HL-60/S4 (cell line): ENCODE measurements around the gene CCR2.
"Not testable (repeated sequence)": the region's sequence is repeated elsewhere in the genome, so short reads cannot be mapped to it uniquely, and the experiment has no call there.

ENCODE experiments used
- in situ Hi-C: fragments of 300-500 bp; cut with MboI; formaldehyde crosslinking; loops from 2 replicates; pipeline ENCODE4 v1.14.3; 2022; ENCODE audit warnings: low sequenced_read_pairs

Gene CCR2

DNA sequence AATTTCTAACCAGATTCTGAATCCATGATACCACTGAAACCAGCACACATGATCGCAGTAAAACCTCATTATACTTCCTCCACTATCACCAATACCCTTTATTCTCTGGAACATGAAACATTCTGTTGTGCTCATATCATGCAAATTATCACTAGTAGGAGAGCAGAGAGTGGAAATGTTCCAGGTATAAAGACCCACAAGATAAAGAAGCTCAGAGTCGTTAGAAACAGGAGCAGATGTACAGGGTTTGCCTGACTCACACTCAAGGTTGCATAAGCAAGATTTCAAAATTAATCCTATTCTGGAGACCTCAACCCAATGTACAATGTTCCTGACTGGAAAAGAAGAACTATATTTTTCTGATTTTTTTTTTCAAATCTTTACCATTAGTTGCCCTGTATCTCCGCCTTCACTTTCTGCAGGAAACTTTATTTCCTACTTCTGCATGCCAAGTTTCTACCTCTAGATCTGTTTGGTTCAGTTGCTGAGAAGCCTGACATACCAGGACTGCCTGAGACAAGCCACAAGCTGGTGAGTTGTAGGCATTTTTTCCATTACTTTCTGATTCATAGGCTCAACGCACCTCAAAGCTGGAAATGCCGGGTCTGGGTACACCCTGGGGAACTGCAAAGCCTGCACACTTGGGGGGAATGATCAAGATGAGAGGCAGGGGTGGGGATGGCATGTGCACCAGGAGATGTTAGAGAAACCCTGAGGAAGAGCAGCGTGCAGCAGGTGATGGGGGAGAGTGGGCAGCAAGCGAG lies at the start of gene CCR2:
Gene CCR2, plus strand, starts transcription at position 465 of the 764 bp plus-strand sequence. CDS start 3,417 bp downstream, outside the sequence.
- in situ Hi-C loops = no loop called here

DNA sequence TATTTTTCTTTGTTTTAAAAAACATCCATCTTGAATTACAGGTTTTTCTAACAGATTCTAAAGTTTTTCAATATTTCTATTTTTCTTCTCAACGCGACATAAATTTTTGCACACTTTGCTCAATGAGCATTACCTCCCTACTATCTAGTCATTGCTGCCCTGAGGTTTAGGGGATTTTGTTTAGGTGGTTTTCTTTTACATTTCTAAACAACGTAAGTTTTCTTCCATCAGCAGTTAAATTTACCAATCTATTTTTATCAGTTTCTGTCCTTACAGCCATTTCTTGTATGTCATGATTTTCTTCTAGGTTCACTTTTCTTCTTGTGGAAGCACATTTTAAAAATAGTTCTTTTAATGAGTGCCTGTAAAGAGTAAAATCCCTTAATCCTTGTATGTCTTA lies 49.2 kb upstream of the CCR2 start:
- in situ Hi-C loops = no loop called here

DNA sequence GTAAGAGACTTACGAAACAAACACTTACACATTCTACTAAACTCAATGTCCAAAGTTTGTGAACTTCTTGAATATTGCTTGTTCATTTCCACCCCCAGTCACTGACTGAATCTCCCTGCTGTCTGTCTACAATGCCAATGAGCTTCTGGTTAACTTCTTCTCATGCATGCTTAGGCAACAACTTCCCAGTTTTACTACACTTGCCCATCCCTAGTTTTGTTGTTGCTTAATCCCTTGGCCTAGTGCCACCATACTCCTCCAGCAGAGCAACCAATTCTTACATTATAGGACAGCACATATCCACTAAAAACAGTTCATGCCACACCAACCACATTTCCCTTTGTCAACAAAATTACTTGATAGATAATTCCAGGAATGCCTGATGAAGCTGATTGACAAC lies 40.9 kb upstream of the CCR2 start:
- in situ Hi-C loops = no loop called here

DNA sequence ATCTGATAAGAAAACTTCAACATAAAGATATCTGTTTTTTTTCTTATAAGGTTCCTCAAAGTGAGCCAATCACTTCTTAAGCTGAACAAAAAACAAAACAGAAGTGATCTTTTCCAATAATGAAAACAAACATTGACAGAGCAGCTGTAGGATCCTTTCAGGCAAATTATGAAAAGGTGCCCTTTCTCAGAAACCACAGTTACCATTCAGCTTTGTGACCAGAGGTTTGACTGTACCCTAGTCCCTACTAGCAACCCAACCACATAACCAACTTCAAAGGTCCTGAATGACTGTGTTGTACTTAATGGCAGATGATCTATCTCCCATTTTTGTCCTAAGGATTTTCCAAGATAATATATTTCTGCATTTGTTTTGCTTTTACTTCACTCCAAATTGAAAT lies 39.4 kb upstream of the CCR2 start:
- in situ Hi-C loops = no loop called here

DNA sequence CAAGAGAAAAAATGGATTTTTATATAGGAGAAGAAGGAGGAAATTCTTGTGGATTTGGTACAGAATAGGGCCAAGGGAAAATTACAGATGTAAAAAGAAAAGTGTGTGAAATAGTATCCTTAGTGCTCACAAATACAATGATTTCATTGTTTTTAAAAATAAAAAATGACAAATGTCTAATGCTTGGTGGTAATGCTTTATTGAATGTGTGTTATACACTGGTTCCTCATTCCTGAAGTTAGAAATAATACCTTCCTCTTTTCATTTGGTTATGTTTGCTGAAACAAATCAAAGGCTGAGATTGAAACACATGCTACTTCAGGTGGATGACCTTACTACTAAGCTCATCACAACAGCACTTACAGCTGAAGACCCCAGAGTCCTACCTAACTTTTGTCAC lies 37.7 kb upstream of the CCR2 start:
- in situ Hi-C loops = no loop called here

DNA sequence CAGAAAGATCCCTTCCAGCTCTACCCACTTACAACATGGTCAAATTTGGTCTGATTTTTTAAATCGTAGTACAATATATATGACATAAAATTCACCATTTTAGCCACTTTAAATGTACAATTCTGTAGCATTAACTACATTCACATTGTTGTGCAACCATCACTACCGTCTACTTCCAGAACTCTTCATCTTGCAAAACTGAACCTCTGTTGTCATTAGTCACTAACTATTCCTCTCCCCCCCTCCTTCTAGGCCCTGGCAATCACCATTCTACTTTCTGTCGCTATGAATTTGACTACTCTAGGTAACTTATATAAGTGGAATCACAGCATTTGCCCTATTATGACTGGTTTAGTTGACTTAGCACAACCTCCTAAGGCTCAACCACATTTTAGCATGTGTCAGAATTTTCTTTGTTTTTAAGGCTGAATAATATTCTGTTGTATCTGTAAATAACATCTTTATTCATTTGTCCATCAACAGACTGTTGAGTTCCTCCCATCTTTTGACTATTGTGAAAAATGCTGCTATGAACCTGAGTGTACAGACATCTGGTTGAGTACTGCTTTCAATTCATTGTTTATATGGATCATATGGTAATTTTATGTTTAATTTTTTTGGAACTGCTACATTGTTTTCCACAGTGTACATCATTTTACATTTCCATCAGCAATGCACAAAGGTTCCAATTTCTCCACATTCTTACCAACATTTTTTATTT lies 35.5 kb upstream of the CCR2 start:
- in situ Hi-C loops = no loop called here

DNA sequence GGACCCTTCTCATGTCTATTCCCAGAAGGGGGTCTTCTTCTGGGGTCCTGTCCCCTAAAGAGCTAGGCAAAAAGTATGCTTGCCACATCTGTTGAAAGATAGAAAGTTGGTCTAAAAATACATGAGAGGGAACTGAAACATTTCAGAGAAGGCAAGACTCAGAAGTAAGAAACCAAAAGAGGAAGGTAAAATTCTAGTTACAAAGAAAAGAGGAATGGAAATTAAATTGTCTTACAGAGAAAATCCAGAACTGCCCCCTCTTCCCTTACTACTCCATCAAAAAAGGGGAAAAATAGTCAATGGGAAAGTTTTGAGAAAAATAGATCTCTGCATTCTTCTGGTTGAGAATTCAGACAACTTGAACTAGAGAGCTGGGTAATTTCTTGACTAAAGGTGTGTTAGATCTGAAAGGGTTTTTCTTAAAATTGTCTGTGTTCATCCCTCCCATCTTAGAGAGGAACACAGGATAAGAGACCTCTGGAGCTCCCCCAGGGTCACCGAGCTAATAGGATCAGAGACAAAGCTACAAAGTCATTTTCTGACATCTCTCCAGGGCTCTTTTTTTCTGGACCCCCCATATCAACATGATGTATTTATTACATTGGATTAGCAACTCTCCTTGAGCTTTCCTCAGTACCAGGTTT lies 32.3 kb upstream of the CCR2 start:
- in situ Hi-C loops = no loop called here

- in situ Hi-C loops = no loop called here
These were observed 29.9 kb upstream of the CCR2 start for GRCh38 chr3:46324036-46324435.

- in situ Hi-C loops = no loop called here
These were observed 28.1 kb upstream of the CCR2 start for GRCh38 chr3:46325645-46326300.

DNA sequence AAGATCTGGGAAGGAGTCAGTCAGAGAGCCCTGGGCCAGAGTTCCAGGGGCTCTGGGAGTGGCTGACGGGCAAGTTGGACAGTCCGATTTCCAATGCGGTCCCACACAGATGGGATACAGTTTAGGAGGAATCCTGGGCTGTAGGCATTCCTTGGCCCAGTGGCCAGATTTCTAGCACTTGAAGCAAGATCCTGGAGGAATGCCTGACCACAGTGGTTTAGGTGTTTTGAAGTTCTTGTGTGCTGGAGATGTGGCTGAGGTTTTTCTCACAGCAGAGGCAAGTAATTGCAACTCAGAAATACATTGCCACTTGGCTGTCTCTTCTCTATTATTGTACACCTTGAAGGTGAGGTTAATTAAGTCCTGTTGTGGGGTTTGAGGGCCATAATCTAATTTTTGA lies 23.2 kb upstream of the CCR2 start:
- in situ Hi-C loops = not testable (repeated sequence)

- in situ Hi-C loops = no loop called here
These were observed 19.0 kb upstream of the CCR2 start for GRCh38 chr3:46334741-46335478.

- in situ Hi-C loops = no loop called here
These were observed 18.4 kb upstream of the CCR2 start for GRCh38 chr3:46335541-46335940.

DNA sequence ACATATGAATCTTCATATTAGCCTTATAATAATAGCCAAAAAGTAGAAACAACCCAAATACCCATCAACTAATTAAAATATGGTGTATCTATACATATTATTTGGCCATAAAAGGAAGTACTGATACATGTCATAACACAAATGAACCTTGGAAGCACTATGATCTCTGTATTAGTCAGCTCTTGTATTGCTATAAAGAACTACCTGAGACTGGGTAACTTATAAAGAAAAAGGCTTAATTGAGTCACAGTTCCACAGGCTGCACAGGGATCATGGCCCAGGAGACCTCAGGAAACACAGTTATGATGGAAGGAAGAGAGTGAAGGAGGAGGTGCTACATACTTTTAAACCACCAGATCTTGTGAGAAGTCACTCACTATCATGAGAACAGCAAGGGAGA lies 16.0 kb upstream of the CCR2 start:
- in situ Hi-C loops = no loop called here

- in situ Hi-C loops = no loop called here
These were observed 15.1 kb upstream of the CCR2 start for GRCh38 chr3:46338840-46339239.

GRCh38 chr3:46344476-46344875 lies 9.4 kb upstream of the CCR2 start:
- in situ Hi-C loops = no loop called here

GRCh38 chr3:46348823-46349482 lies 5.0 kb upstream of the CCR2 start:
- in situ Hi-C loops = no loop called here

GRCh38 chr3:46349484-46350261 lies 4.2 kb upstream of the CCR2 start:
- in situ Hi-C loops = no loop called here

DNA sequence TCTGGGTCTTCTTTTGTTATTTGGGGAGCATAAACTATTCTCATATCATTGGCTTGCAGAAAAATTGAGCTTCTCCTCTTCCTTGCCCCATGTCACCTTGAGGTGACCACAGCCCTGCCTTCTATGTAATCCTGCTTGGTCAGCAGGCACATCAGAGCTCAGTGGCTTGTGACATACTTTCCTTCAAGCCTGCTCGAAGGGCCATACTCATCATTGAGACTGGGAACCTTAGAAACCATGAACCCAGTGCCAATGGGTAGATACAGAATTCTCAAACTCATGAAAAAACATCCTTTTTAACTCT lies 3.7 kb upstream of the CCR2 start:
- in situ Hi-C loops = no loop called here

- in situ Hi-C loops = no loop called here
These were observed 2.3 kb upstream of the CCR2 start for GRCh38 chr3:46351646-46352045.

GRCh38 chr3:46353090-46353489 lies 821 bp upstream of the CCR2 start:
- in situ Hi-C loops = no loop called here
